Stomach smooth muscle (tissue), 2 donors: ENCODE results near the gene ZDHHC17.
A peak's percentile ranks its signal among the peaks of the same experiment; 100 is the strongest.

Experiments
- H3K27ac ChIP-seq: one replicate; pipeline ENCODE4 v1.7.0; 2013; ENCODE audit warnings: mild to moderate bottlenecking, low read length, inconsistent platforms
- H3K27me3 ChIP-seq, 2 donors: one replicate each; pipeline ENCODE4 v1.7.0; 2013; ENCODE audit warnings: low read length in 2 of 2; ENCODE audit not compliant: insufficient read depth in 2 of 2, control insufficient read depth in 1 of 2
- H3K36me3 ChIP-seq, 2 donors: one replicate each; pipeline ENCODE4 v1.7.0; 2013; ENCODE audit warnings: low read length in 2 of 2; ENCODE audit not compliant: control insufficient read depth in 2 of 2, insufficient read depth in 2 of 2
- H3K4me1 ChIP-seq: one replicate; pipeline ENCODE4 v1.7.0; 2013; ENCODE audit warnings: low read length; ENCODE audit not compliant: control insufficient read depth, insufficient read depth
- H3K4me3 ChIP-seq, 2 donors: one replicate each; pipeline ENCODE4 v1.7.0; 2013; ENCODE audit warnings: low read length in 2 of 2
- H3K9ac ChIP-seq, 2 donors: one replicate each; pipeline ENCODE4 v1.7.0; 2013; ENCODE audit warnings: low read length in 2 of 2, mild to moderate bottlenecking in 1 of 2
- H3K9me3 ChIP-seq, 2 donors: one replicate each; pipeline ENCODE4 v1.7.0; 2013; ENCODE audit warnings: low read length in 2 of 2; ENCODE audit not compliant: control insufficient read depth in 2 of 2
- donor health status: healthy.
- donor health status: Pancreatic carcinoma.

Gene ZDHHC17

GRCh38 chr12:76863005-76863670, 99.2 kb downstream of the ZDHHC17 start:
- Histone ChIP-seq H3K4me3 (no peak overlapping the region), H3K36me3 (no peaks in the 10 kb centered on the region), H3K9ac (no peak overlapping the region), H3K27ac (no peak overlapping the region), H3K4me1 (peaks cover 27% of the 10 kb centered on the region), H3K27me3 (no peaks in the 10 kb centered on the region), H3K9me3 (no peaks in the 10 kb centered on the region)

- peaks cover 27% of the 10 kb centered on the region for H3K4me1 ChIP-seq
- no peak overlapping the region for H3K9ac ChIP-seq
- H3K36me3 ChIP-seq = no peaks in the 10 kb centered on the region
- no peaks in the 10 kb centered on the region for H3K9me3 ChIP-seq
- H3K4me3 ChIP-seq = no peak overlapping the region
- no peaks in the 10 kb centered on the region for H3K27me3 ChIP-seq
- H3K27ac ChIP-seq = no peak overlapping the region
These were observed 99.9 kb downstream of the ZDHHC17 start for GRCh38 chr12:76863837-76864236.

GRCh38 chr12:76864791-76865400, 101.0 kb downstream of the ZDHHC17 start:
- Histone ChIP-seq H3K9ac (no peak overlapping the region), H3K9me3 (no peaks in the 10 kb centered on the region), H3K27ac (no peak overlapping the region), H3K27me3 (no peaks in the 10 kb centered on the region), H3K36me3 (no peaks in the 10 kb centered on the region), H3K4me3 (no peak overlapping the region), H3K4me1 (peaks cover 27% of the 10 kb centered on the region)

- Histone ChIP-seq H3K27me3 (no peaks in the 10 kb centered on the region), H3K9me3 (no peaks in the 10 kb centered on the region), H3K4me3 (peak overlapping the region; percentile 9 to 52), H3K27ac (peak overlapping the region; percentile 24), H3K9ac (no peak overlapping the region), H3K4me1 (peaks cover 24% of the 10 kb centered on the region), H3K36me3 (no peaks in the 10 kb centered on the region)
These were observed 102.2 kb downstream of the ZDHHC17 start for GRCh38 chr12:76866151-76866567.

DNA sequence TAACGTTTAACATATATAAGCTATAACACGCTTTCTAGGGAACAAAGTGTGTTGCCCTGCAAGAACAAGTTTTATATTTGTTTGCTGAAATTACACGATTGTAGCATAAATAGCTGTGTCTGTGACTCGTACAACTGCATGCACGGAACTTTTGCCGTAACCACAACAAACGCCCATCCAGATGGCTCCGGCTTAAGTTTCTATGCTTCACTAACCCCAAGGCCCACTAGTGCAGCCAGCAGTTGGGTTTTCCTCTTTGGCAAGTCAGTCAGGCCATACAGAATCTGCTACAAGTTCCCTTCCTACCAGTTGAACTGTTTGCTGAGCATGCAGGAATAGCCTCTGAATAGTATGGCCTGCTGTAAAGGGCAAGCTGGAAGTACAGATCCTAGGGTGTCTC, 102.8 kb downstream of the ZDHHC17 start:
- no peaks in the 10 kb centered on the region for H3K9me3 ChIP-seq
- H3K4me1 ChIP-seq = peaks cover 24% of the 10 kb centered on the region
- H3K27me3 ChIP-seq = no peaks in the 10 kb centered on the region
- H3K4me3 ChIP-seq = peak overlapping the region; percentile 9 to 52
- H3K9ac ChIP-seq = no peak overlapping the region
- no peak overlapping the region for H3K27ac ChIP-seq
- H3K36me3 ChIP-seq = no peaks in the 10 kb centered on the region

DNA sequence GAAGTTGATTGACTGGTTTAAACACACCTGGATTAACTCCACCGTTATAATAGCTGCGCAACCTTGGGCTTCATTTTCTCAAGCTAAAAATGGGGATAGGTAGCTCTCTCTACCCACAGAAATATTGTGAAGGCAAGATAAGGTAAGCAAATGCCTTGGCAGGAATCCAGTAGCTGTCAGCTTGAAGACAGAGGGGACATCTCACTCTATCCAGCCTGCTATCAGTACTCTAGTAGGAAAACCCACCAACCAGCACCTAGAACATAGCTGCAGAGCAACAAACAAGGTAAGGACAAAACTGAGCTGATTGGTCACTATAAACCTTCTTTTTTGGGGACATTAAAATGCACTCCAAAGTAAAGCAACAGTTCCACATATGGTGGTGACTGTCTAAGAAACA, 107.2 kb downstream of the ZDHHC17 start:
- Histone ChIP-seq H3K27me3 (no peaks in the 10 kb centered on the region), H3K9me3 (no peaks in the 10 kb centered on the region), H3K9ac (no peak overlapping the region), H3K4me1 (peaks cover 12% of the 10 kb centered on the region), H3K36me3 (no peaks in the 10 kb centered on the region), H3K4me3 (no peak overlapping the region), H3K27ac (no peak overlapping the region)

DNA sequence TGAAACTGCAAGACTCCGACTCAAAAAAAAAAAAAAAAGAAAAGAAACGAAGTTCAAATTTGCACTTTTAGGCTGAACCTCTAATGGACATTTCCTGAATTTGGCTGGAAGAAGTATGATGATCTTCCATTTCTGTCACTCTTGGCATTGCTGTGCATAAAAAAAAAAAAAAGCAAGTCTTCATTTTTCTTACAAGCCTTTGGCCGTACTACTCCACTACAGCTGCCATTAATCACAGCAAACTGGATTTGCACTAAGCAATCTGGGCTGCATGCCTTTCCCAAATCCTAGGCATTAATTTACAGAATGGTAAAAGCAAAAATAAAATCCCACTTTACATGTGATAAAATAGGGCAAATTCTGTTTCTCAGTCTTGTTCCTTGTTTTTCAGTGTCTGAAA, 107.8 kb downstream of the ZDHHC17 start:
- Histone ChIP-seq H3K9me3 (no peaks in the 10 kb centered on the region), H3K36me3 (no peaks in the 10 kb centered on the region), H3K4me3 (no peak overlapping the region), H3K27ac (no peak overlapping the region), H3K4me1 (peaks cover 9% of the 10 kb centered on the region), H3K9ac (no peak overlapping the region), H3K27me3 (no peaks in the 10 kb centered on the region)

DNA sequence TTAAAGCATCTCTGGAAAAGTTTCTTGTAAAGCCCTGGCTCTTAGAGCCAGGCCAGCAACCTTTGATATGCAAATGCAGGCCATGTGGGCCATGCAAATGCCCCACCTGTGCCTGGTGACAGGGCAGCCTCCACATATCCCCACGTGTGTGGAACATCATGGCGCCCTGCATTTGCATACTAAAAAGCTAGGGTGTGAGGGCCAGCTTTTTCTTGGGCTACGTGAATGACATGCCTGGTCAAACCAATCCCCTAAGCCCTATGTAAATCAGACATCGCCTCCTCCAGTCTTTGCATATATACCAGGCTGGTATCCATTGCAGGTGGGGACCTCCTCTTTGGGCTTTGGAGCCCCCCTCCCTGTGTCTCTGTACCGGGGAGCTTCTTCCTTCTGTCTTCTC, 108.5 kb downstream of the ZDHHC17 start:
- H3K4me1 ChIP-seq = peaks cover 9% of the 10 kb centered on the region

GRCh38 chr12:76874027-76874426, 110.1 kb downstream of the ZDHHC17 start:
- Histone ChIP-seq H3K9me3 (no peaks in the 10 kb centered on the region), H3K27me3 (no peaks in the 10 kb centered on the region), H3K27ac (peak overlapping the region; percentile 41), H3K36me3 (no peaks in the 10 kb centered on the region), H3K9ac (peak overlapping the region in 1 of 2 donors; percentile 8), H3K4me3 (peak overlapping the region in 1 of 2 donors; percentile 8), H3K4me1 (peaks cover 13% of the 10 kb centered on the region)

More for the DNA sequence above, 108.5 kb downstream of the ZDHHC17 start:
- H3K36me3 ChIP-seq = no peaks in the 10 kb centered on the region
- H3K4me3 ChIP-seq = no peak overlapping the region
- H3K9me3 ChIP-seq = no peaks in the 10 kb centered on the region
- H3K27ac ChIP-seq = no peak overlapping the region
- H3K27me3 ChIP-seq = no peaks in the 10 kb centered on the region
- H3K9ac ChIP-seq = no peak overlapping the region

GRCh38 chr12:76874491-76875190, 110.7 kb downstream of the ZDHHC17 start:
- Histone ChIP-seq H3K27me3 (no peaks in the 10 kb centered on the region), H3K4me1 (peaks cover 16% of the 10 kb centered on the region), H3K36me3 (no peaks in the 10 kb centered on the region), H3K27ac (peak overlapping the region; percentile 41), H3K4me3 (peak overlapping the region; percentile 10 to 22), H3K9me3 (no peaks in the 10 kb centered on the region), H3K9ac (peak overlapping the region in 1 of 2 donors; percentile 8)
